ENCODE results near the gene IDH3A. TPM values are rescaled to one million over a fixed set of nuclear protein-coding genes. Genes with fewer than 3 reads are reported as not detected.

Gene IDH3A
- total RNA-seq, 1 experiment from 2014 or later: 40.2 TPM

GRCh38 chr15:78102741-78103140 is 46.4 kb upstream of the IDH3A start:
- Mint-ChIP-seq H3K27ac (no peak overlapping the region), H3K36me3 (ENCODE audit: insufficient read depth in 1 of 3, low read depth in 3 of 3) (peaks cover 4 to 14% (median 7%) of the 10 kb centered on the region in 3 experiments; a peak in 5 of 7 replicates), H3K4me3 (no peak overlapping the region), H3K9me3 (no peaks in the 10 kb centered on the region), H3K4me1 (no peaks in the 10 kb centered on the region), H3K27me3 (ENCODE audit: low read depth) (peaks cover 3% of the 10 kb centered on the region)
- Histone ChIP-seq H2BK20ac (ENCODE audit: low read depth, low read length, poor library complexity, severe bottlenecking) (no peak overlapping the region), H3K9me3 (ENCODE audit: control insufficient read depth, low read depth, low read length) (no peaks in the 10 kb centered on the region), H3K14ac (ENCODE audit: insufficient read depth, low read length) (no peak overlapping the region), H3K9ac (ENCODE audit: extremely low read depth, insufficient read length, low read length) (no peak overlapping the region), H3K27me3 (ENCODE audit: insufficient read depth, low read length) (no peaks in the 10 kb centered on the region), H3K27ac (ENCODE audit: insufficient read length, low read depth, low read length) (no peak overlapping the region), H2AFZ (ENCODE audit: low read length) (no peak overlapping the region), H4K8ac (replicated peaks; ENCODE audit: insufficient read length, low read depth, low read length) (no peak overlapping the region), H3K79me2 (ENCODE audit: insufficient read depth, low read length) (no peaks in the 10 kb centered on the region), H4K5ac (ENCODE audit: insufficient read length, low read depth, low read length) (no peak overlapping the region), H3T11ph (ENCODE audit: low read length) (no peak overlapping the region), H3K18ac (ENCODE audit: insufficient read length, low read depth, low read length) (no peak overlapping the region), H2BK120ac (ENCODE audit: low read depth, low read length, poor library complexity, severe bottlenecking) (no peak overlapping the region), H2BK5ac (ENCODE audit: insufficient read length, low read length) (no peak overlapping the region), H4K20me1 (ENCODE audit: control insufficient read depth, insufficient read depth, insufficient read length) (no peaks in the 10 kb centered on the region), H3K4me2 (ENCODE audit: insufficient read depth, insufficient read length, low read length) (no peak overlapping the region), H3K23ac (ENCODE audit: insufficient read length, low read depth, low read length) (no peak overlapping the region), H3K56ac (ENCODE audit: insufficient read length, low read depth, low read length) (no peak overlapping the region), H4K91ac (ENCODE audit: insufficient read length, low read depth, low read length) (no peak overlapping the region), H2BK15ac (ENCODE audit: low read depth, low read length) (no peak overlapping the region), H3K79me1 (ENCODE audit: insufficient read depth, low read depth, low read length, poor library complexity, severe bottlenecking) (no peaks in the 10 kb centered on the region), H3K23me2 (ENCODE audit: insufficient read length, low read depth, low read length, poor library complexity, severe bottlenecking) (no peaks in the 10 kb centered on the region), H3K4me1 (ENCODE audit: insufficient read depth, low read length) (no peaks in the 10 kb centered on the region), H2AK5ac (ENCODE audit: insufficient read length, low read length) (no peak overlapping the region), H3K4ac (ENCODE audit: low read depth, low read length) (no peak overlapping the region), H2BK12ac (ENCODE audit: insufficient read length, low read depth, low read length) (no peak overlapping the region)
- WGBS (ENCODE audit: extremely low coverage, insufficient read length, low lambda C conversion rate): no CpG with 5 or more reads among the region's 6 CpGs
- no peak for TF ChIP-seq CTCF (conservative IDR thresholded peaks at IDR 0.05)
- DNase-seq: no peak
